GM12891 (cell line): ENCODE data around the gene TOMM22. TPM values are rescaled to one million over a fixed set of nuclear protein-coding genes. Genes with fewer than 3 reads are reported as not detected.
A peak's percentile ranks its signal among the peaks of the same experiment; 100 is the strongest.
"Not testable (repeated sequence)": the region's sequence is repeated elsewhere in the genome, so short reads cannot be mapped to it uniquely, and the experiment has no call there.

Source experiments
- DNase-seq: peaks from one replicate; pipeline ENCODE4 v3.0.0; 2011; ENCODE audit warnings: low spot score; ENCODE audit not compliant: insufficient read length
- FAIRE-seq: peaks from 2 replicates; lab custom pipeline; 2011; peaks lifted over from hg19 to GRCh38; lab: Jason Lieb, UNC
- PAX5 ChIP-seq: IDR thresholded peaks from 2 replicates; pipeline ENCODE4 v1.6.1; 2011; ENCODE audit warnings: low read length, moderate library complexity, mild to moderate bottlenecking; ENCODE audit not compliant: insufficient read depth, severe bottlenecking
- POLR2A ChIP-seq: IDR thresholded peaks from 2 replicates; pipeline ENCODE4 v1.6.1; 2011; ENCODE audit warnings: low read depth, low read length, control low read depth
- POLR2AphosphoS5 ChIP-seq: IDR thresholded peaks from 2 replicates; pipeline ENCODE4 v1.6.1; 2011; ENCODE audit warnings: low read depth, low read length, control low read depth
- POU2F2 ChIP-seq: IDR thresholded peaks from 2 replicates; pipeline ENCODE4 v1.6.1; 2011; ENCODE audit warnings: low read depth, mild to moderate bottlenecking, control low read depth, low read length, moderate library complexity
- SPI1 ChIP-seq: IDR thresholded peaks from 2 replicates; pipeline ENCODE4 v1.6.1; 2011; ENCODE audit warnings: low read depth, low read length, control low read depth
- TAF1 ChIP-seq: IDR thresholded peaks from 2 replicates; pipeline ENCODE4 v1.6.1; 2011; ENCODE audit warnings: low read depth, low read length, control low read depth
- polyA plus RNA-seq: library from polyadenylated mRNA; unstranded; fragments of >200 nt; gene quantifications from one replicate; pipeline ENCODE4 v1.2.1, GENCODE V29; 2012; ENCODE audit warnings: low read depth, missing spikeins, inconsistent platforms; ENCODE audit not compliant: missing spikeins

The TOMM22 gene
- 74.5 TPM for polyA plus RNA-seq

GRCh38 chr22:38681582-38682335, at the start of gene TOMM22:
Gene TOMM22 (plus strand): TSS chr22:38681957. CDS start chr22:38681979, 22 bp downstream.
- FAIRE-seq (peak; percentile 98), DNase-seq (peak; percentile 97)
- TF ChIP-seq POLR2AphosphoS5 (peak; percentile 94), PAX5 (peak; percentile 71), SPI1 (no peak), POU2F2 (peak; percentile 65), TAF1 (peak; percentile 96), POLR2A (peak; percentile 93)

GRCh38 chr22:38632528-38632927, 49.2 kb upstream of the TOMM22 start:
- TF ChIP-seq POLR2A, result no peak
- no peak for TF ChIP-seq SPI1
- no peak for TF ChIP-seq POLR2AphosphoS5
- TF ChIP-seq TAF1, result no peak
- no peak for TF ChIP-seq POU2F2
- no peak for TF ChIP-seq PAX5
- FAIRE-seq (no peak), DNase-seq (no peak)

GRCh38 chr22:38638216-38638615, 43.5 kb upstream of the TOMM22 start:
- no peak for FAIRE-seq
- no peak for DNase-seq
- TF ChIP-seq POU2F2, result no peak
- no peak for TF ChIP-seq POLR2AphosphoS5
- no peak for TF ChIP-seq PAX5
- no peak for TF ChIP-seq POLR2A
- TF ChIP-seq SPI1, result no peak

GRCh38 chr22:38638728-38639127, 43.0 kb upstream of the TOMM22 start:
- DNase-seq (no peak), FAIRE-seq (no peak)
- TF ChIP-seq POU2F2 (no peak), PAX5 (no peak), SPI1 (no peak), POLR2AphosphoS5 (no peak), TAF1 (no peak), POLR2A (no peak)

GRCh38 chr22:38641476-38642040, 40.2 kb upstream of the TOMM22 start:
- FAIRE-seq (no peak), DNase-seq (no peak)
- TF ChIP-seq SPI1 (no peak), POLR2A (no peak), POLR2AphosphoS5 (no peak), TAF1 (no peak), PAX5 (no peak), POU2F2 (no peak)

GRCh38 chr22:38644245-38644644, 37.5 kb upstream of the TOMM22 start:
- not testable (repeated sequence) for FAIRE-seq, DNase-seq

GRCh38 chr22:38645430-38645829, 36.3 kb upstream of the TOMM22 start:
- TF ChIP-seq POLR2AphosphoS5, result no peak
- no peak for TF ChIP-seq PAX5
- TF ChIP-seq POLR2A, result no peak
- TF ChIP-seq SPI1, result no peak
- TF ChIP-seq TAF1, result no peak
- no peak for FAIRE-seq
- no peak for DNase-seq

GRCh38 chr22:38649841-38650522, 31.8 kb upstream of the TOMM22 start:
- no peak for FAIRE-seq
- no peak for TF ChIP-seq SPI1
- TF ChIP-seq PAX5, result no peak
- TF ChIP-seq TAF1, result no peak
- TF ChIP-seq POLR2AphosphoS5, result no peak
- TF ChIP-seq POU2F2, result no peak
- no peak for TF ChIP-seq POLR2A
- DNase-seq, result no peak

- FAIRE-seq (no peak), DNase-seq (no peak)
- TF ChIP-seq PAX5 (no peak), POU2F2 (no peak), POLR2AphosphoS5 (no peak), POLR2A (no peak), SPI1 (no peak), TAF1 (no peak)
Observed at GRCh38 chr22:38652859-38653258, 28.9 kb upstream of the TOMM22 start.
